GM18868 (cell line): Measurements from ENCODE around the gene ZNF385B.
"Not testable (repeated sequence)": the region's sequence is repeated elsewhere in the genome, so short reads cannot be mapped to it uniquely, and the experiment has no call there.

Source experiments
- ATAC-seq: cut with Tn5 transposase; IDR thresholded peaks from one replicate; pipeline ENCODE4 v1.9.1; 2021; ENCODE audit warnings: mild to moderate bottlenecking, moderate library complexity; ENCODE audit not compliant: unreplicated experiment

ZNF385B gene

GRCh38 chr2:179524809-179525339, 336.5 kb downstream of the ZNF385B start:
- no peak for ATAC-seq

GRCh38 chr2:179521944-179522343, 339.5 kb downstream of the ZNF385B start:
- ATAC-seq = no peak

GRCh38 chr2:179518830-179519229, 342.6 kb downstream of the ZNF385B start:
- ATAC-seq = no peak

GRCh38 chr2:179513181-179513580, 348.2 kb downstream of the ZNF385B start:
- ATAC-seq = no peak

- ATAC-seq = no peak
Measured at GRCh38 chr2:179512281-179513035, 349.0 kb downstream of the ZNF385B start.

GRCh38 chr2:179511105-179511789, 350.2 kb downstream of the ZNF385B start:
- ATAC-seq = no peak

GRCh38 chr2:179495315-179495714, 366.1 kb downstream of the ZNF385B start:
- ATAC-seq = no peak

GRCh38 chr2:179488563-179488962, 372.8 kb downstream of the ZNF385B start:
- ATAC-seq = no peak

GRCh38 chr2:179487010-179487731, 374.2 kb downstream of the ZNF385B start:
- no peak for ATAC-seq

GRCh38 chr2:179483131-179483530, 378.3 kb downstream of the ZNF385B start:
- ATAC-seq = no peak

GRCh38 chr2:179479947-179480346, 381.5 kb downstream of the ZNF385B start:
- peak; percentile 79 for ATAC-seq

GRCh38 chr2:179478771-179479170, 382.6 kb downstream of the ZNF385B start:
- ATAC-seq = no peak

- ATAC-seq = no peak
Measured at GRCh38 chr2:179470992-179471391, 390.4 kb downstream of the ZNF385B start.

GRCh38 chr2:179470089-179470488, 391.3 kb downstream of the ZNF385B start:
- no peak for ATAC-seq

- ATAC-seq = no peak
Measured at GRCh38 chr2:179467960-179468359, 393.5 kb downstream of the ZNF385B start.

- no peak for ATAC-seq
Measured at GRCh38 chr2:179467111-179467510, 394.3 kb downstream of the ZNF385B start.

- no peak for ATAC-seq
Measured at GRCh38 chr2:179461420-179461819, 400.0 kb downstream of the ZNF385B start.

GRCh38 chr2:179460181-179460929, 401.1 kb downstream of the ZNF385B start:
- ATAC-seq = no peak

GRCh38 chr2:179458113-179458512, 403.3 kb downstream of the ZNF385B start:
- ATAC-seq = not testable (repeated sequence)

GRCh38 chr2:179455824-179456223, 405.6 kb downstream of the ZNF385B start:
- no peak for ATAC-seq

GRCh38 chr2:179455172-179455524, 406.3 kb downstream of the ZNF385B start:
- no peak for ATAC-seq
